ENCODE data around the gene BAHD1.

DNA sequence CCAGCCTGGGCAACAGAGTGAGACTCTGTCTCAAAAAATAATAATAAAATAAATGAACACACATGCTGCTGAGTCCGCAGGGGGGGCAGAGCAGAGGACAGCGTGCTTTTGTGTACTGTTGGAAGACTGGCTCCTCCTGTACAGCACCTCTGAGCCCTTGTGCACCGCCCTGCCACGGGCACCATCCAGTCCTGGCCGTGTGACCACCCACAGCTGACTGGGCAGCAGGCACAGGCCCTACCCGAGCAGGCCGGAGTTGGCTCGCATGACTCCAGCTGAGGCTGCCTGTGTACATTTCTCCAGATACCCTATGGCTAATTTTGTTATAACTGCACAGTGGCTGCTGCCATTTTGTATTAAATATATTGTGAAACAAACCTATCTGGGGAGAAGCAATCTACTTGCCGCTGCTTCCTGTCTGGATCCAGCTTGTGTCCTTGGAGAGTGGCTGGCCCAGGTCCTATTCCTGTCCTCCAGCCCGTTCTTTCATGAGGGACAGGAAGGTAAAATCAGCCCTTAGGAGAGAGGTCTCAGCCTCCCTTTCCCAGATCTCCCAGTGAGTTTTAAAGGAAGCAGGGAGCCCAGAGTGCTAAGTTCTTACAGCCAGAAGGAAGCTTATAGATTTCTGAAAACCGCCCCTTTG, 20.6 kb upstream of the BAHD1 start:
- TF ChIP-seq, protein P1, sequence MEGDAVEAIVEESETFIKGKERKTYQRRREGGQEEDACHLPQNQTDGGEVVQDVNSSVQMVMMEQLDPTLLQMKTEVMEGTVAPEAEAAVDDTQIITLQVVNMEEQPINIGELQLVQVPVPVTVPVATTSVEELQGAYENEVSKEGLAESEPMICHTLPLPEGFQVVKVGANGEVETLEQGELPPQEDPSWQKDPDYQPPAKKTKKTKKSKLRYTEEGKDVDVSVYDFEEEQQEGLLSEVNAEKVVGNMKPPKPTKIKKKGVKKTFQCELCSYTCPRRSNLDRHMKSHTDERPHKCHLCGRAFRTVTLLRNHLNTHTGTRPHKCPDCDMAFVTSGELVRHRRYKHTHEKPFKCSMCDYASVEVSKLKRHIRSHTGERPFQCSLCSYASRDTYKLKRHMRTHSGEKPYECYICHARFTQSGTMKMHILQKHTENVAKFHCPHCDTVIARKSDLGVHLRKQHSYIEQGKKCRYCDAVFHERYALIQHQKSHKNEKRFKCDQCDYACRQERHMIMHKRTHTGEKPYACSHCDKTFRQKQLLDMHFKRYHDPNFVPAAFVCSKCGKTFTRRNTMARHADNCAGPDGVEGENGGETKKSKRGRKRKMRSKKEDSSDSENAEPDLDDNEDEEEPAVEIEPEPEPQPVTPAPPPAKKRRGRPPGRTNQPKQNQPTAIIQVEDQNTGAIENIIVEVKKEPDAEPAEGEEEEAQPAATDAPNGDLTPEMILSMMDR (IDR thresholded peaks at IDR 0.05; ENCODE audit: poor library complexity): no peak
- TF ChIP-seq EZH2 (IDR thresholded peaks at IDR 0.05; ENCODE audit: borderline replicate concordance) (no peak), EZH2phosphoT487 (IDR thresholded peaks at IDR 0.05; ENCODE audit: low read depth, severe bottlenecking, unreplicated experiment) (no peak)
